IMR-90 (cell line): Measurements from ENCODE around the gene TXNL1. TPM values are rescaled to one million over a fixed set of nuclear protein-coding genes. Genes with fewer than 3 reads are reported as not detected.

Experiments
- ATAC-seq: fragments of 200-7000 bp; cut with Tn5 transposase; 2 replicates; pipeline ENCODE4 v1.9.1; 2020; ENCODE audit warnings: low read depth, mild to moderate bottlenecking, moderate library complexity
- BruUV-seq: library from RNA; stranded (reverse); fragments of 400-500 nt; replicated peaks from 2 replicates; lab custom pipeline; 2021; lab: Mats Ljungman, UMichigan
- CTCF ChIA-PET: fragments of 300-600 bp; formaldehyde crosslinking; extraction: SDS; loops from one replicate; lab custom pipeline; 2021; ENCODE audit warnings: antibody characterized with exemption; lab: Yijun Ruan, JAX
- POLR2A ChIA-PET: fragments of 300-600 bp; sonication (Branson Sonifier 250); formaldehyde crosslinking; loops from one replicate; lab custom pipeline; 2022; ENCODE audit warnings: antibody characterized with exemption; ENCODE audit not compliant: unreplicated experiment; lab: Charles Lee
- DNase-seq: peaks from one replicate; pipeline ENCODE4 v3.0.0; 2013
- H2AFZ ChIP-seq: replicated peaks from 2 replicates; pipeline ENCODE3; 2013; ENCODE audit warnings: low read length, mild to moderate bottlenecking; ENCODE audit not compliant: poor library complexity
- H2AK5ac ChIP-seq: 2 replicates; pipeline ENCODE4 v1.6.1; 2013; ENCODE audit warnings: low read depth, low read length, inconsistent platforms
- H2AK9ac ChIP-seq: replicated peaks from 2 replicates; pipeline ENCODE3; 2013; ENCODE audit warnings: mild to moderate bottlenecking, low read depth, low read length, moderate library complexity; ENCODE audit not compliant: poor library complexity
- H2BK120ac ChIP-seq: 2 replicates; pipeline ENCODE4 v1.6.1; 2013; ENCODE audit warnings: low read depth, low read length, inconsistent platforms
- H2BK15ac ChIP-seq: 3 replicates; pipeline ENCODE4 v1.6.1; 2013; ENCODE audit warnings: low read depth, low read length, inconsistent platforms
- H2BK20ac ChIP-seq: 2 replicates; pipeline ENCODE4 v1.6.1; 2013; ENCODE audit warnings: low read depth, mild to moderate bottlenecking, inconsistent platforms, low read length, moderate library complexity
- H2BK5ac ChIP-seq: 2 replicates; pipeline ENCODE4 v1.6.1; 2013; ENCODE audit warnings: mild to moderate bottlenecking, low read depth, low read length, inconsistent platforms; ENCODE audit not compliant: poor library complexity, severe bottlenecking
- H3K14ac ChIP-seq: replicated peaks from 2 replicates; pipeline ENCODE4 v1.6.1; 2013; ENCODE audit warnings: low read depth, low read length, inconsistent platforms
- H3K18ac ChIP-seq: 2 replicates; pipeline ENCODE4 v1.6.1; 2013; ENCODE audit warnings: low read depth, low read length, control low read depth
- H3K23ac ChIP-seq: 2 replicates; pipeline ENCODE4 v1.6.1; 2013; ENCODE audit warnings: low read depth, low read length, inconsistent platforms
- H3K27ac ChIP-seq: 2 replicates; pipeline ENCODE4 v1.5.1; 2013; ENCODE audit warnings: mild to moderate bottlenecking, control low read depth, low read length; ENCODE audit not compliant: insufficient read depth
- H3K27me3 ChIP-seq: 2 replicates; pipeline ENCODE4 v1.6.1; 2013; ENCODE audit warnings: low read length; ENCODE audit not compliant: control insufficient read depth, insufficient read depth
- H3K36me3 ChIP-seq: 2 replicates; pipeline ENCODE4 v1.6.1; 2013; ENCODE audit warnings: low read length, mixed read lengths; ENCODE audit not compliant: control insufficient read depth, insufficient read depth
- H3K4ac ChIP-seq: 2 replicates; pipeline ENCODE4 v1.6.1; 2013; ENCODE audit warnings: low read depth, low read length, inconsistent platforms
- H3K4me1 ChIP-seq: 2 replicates; pipeline ENCODE4 v1.6.1; 2013; ENCODE audit warnings: low read length, mixed read lengths; ENCODE audit not compliant: control insufficient read depth, insufficient read depth
- H3K4me2 ChIP-seq: 2 replicates; pipeline ENCODE4 v1.6.1; 2013; ENCODE audit warnings: low read depth, mild to moderate bottlenecking, control low read depth, low read length, moderate library complexity
- H3K4me3 ChIP-seq: 2 replicates; pipeline ENCODE4 v1.5.1; 2013; ENCODE audit warnings: low read depth, mild to moderate bottlenecking, control low read depth, low read length, moderate library complexity; ENCODE audit not compliant: insufficient read depth
- H3K56ac ChIP-seq: 2 replicates; pipeline ENCODE4 v1.6.1; 2013; ENCODE audit warnings: low read length, inconsistent platforms; ENCODE audit not compliant: insufficient read depth; ENCODE audit errors: extremely low read depth
- H3K79me1 ChIP-seq, 2 experiments: 2 replicates each; pipeline ENCODE4 v1.6.1; 2013; ENCODE audit warnings: low read length in 2 of 2, inconsistent platforms in 1 of 2, low read depth in 1 of 2
- H3K9ac ChIP-seq: 2 replicates; pipeline ENCODE4 v1.6.1; 2013; ENCODE audit warnings: low read depth, low read length, control low read depth
- H3K9me1 ChIP-seq: 2 replicates; pipeline ENCODE4 v1.6.1; 2013; ENCODE audit warnings: low read length, inconsistent platforms; ENCODE audit not compliant: insufficient read depth
- H3K9me3 ChIP-seq: 2 replicates; pipeline ENCODE4 v1.6.1; 2013; ENCODE audit warnings: low read length; ENCODE audit not compliant: control insufficient read depth, insufficient read depth
- H4K20me1 ChIP-seq: 2 replicates; pipeline ENCODE4 v1.6.1; 2013; ENCODE audit warnings: low read length, inconsistent platforms; ENCODE audit not compliant: insufficient read depth
- H4K5ac ChIP-seq: 2 replicates; pipeline ENCODE4 v1.6.1; 2013; ENCODE audit warnings: mild to moderate bottlenecking, low read depth, low read length, control low read depth
- H4K8ac ChIP-seq, 2 experiments: 2 replicates each; pipeline ENCODE4 v1.6.1; 2013; ENCODE audit warnings: low read depth in 2 of 2, low read length in 2 of 2, control low read depth in 1 of 2, inconsistent platforms in 1 of 2
- H4K91ac ChIP-seq: 2 replicates; pipeline ENCODE4 v1.6.1; 2013; ENCODE audit warnings: low read depth, low read length, inconsistent platforms; ENCODE audit not compliant: insufficient read depth
- CEBPB ChIP-seq: IDR thresholded peaks from 2 replicates; pipeline ENCODE4 v1.6.1; 2012; ENCODE audit warnings: low read depth, low read length, improper control_type of control experiment
- FOS ChIP-seq: fragments of 150-350 bp; IDR thresholded peaks from 2 replicates; pipeline ENCODE4 v1.6.1; 2016; ENCODE audit warnings: low read depth, low read length
- MAFK ChIP-seq: IDR thresholded peaks from 2 replicates; pipeline ENCODE4 v1.6.1; 2012; ENCODE audit warnings: low read depth, low read length, improper control_type of control experiment
- MAZ ChIP-seq: IDR thresholded peaks from 2 replicates; pipeline ENCODE4 v1.6.1; 2012; ENCODE audit warnings: low read depth, mild to moderate bottlenecking, low read length, improper control_type of control experiment, moderate library complexity, borderline replicate concordance
- RAD21 ChIP-seq: IDR thresholded peaks from 2 replicates; pipeline ENCODE4 v1.6.1; 2012; ENCODE audit warnings: low read length, improper control_type of control experiment
- RCOR1 ChIP-seq: IDR thresholded peaks from 2 replicates; pipeline ENCODE4 v1.6.1; 2012; ENCODE audit warnings: mild to moderate bottlenecking, low read length, improper control_type of control experiment; ENCODE audit not compliant: insufficient replicate concordance
- RFX5 ChIP-seq: IDR thresholded peaks from 2 replicates; pipeline ENCODE4 v1.8.0; 2012; ENCODE audit warnings: low read depth, mild to moderate bottlenecking, low read length, moderate library complexity
- WGBS, 2 experiments: methylation state at CpG; one replicate each; pipeline versions ENCODE4 v1.1.5 to v1.1.7; 2013; ENCODE audit warnings: missing lambda C conversion rate in 2 of 2; ENCODE audit not compliant: insufficient read length in 1 of 2; ENCODE audit errors: extremely low coverage in 2 of 2; 5-methylcytosine and 5-hydroxymethylcytosine counted together
- dilution Hi-C: fragments of 300-500 bp; cut with HindIII; formaldehyde crosslinking; loops from one replicate; pipeline ENCODE4 v1.14.3; 2018; ENCODE audit warnings: low sequenced_read_pairs; ENCODE audit not compliant: unreplicated experiment
- in situ Hi-C: fragments of 300-500 bp; cut with MboI; formaldehyde crosslinking; loops from 3 replicates; pipeline ENCODE4 v1.14.3; 2019; ENCODE audit warnings: low sequenced_read_pairs, inconsistent platforms, mixed read lengths
- intact Hi-C: fragments of 100-400 bp; cut with micrococcal nuclease; formaldehyde crosslinking; loops from 2 replicates; pipeline ENCODE4 v1.10.0; 2022
- polyA plus RNA-seq, 3 experiments: library from polyadenylated mRNA; depleted of rRNA; stranded (reverse); fragments of >200 nt; gene quantifications; 2 replicates each; pipeline ENCODE4 v1.2.3, GENCODE V29; 2012; ENCODE audit warnings: low replicate concordance in 1 of 3
- total RNA-seq: library from RNA; depleted of rRNA; stranded (reverse); fragments of >200 nt; gene quantifications from 2 replicates; pipeline ENCODE4 v1.2.3, GENCODE V29; 2012
- TF ChIP-seq, protein P1 (sequence below): fragments of 150-350 bp; IDR thresholded peaks from 2 replicates; pipeline ENCODE4 v1.6.1; 2017; ENCODE audit warnings: mild to moderate bottlenecking, antibody characterized with exemption, low read length, low read depth

The TXNL1 gene
- total and polyA plus RNA-seq, 2 of the 4 experiments (the other 2 are of a cell fraction), result 38.7 to 62.5 TPM

DNA sequence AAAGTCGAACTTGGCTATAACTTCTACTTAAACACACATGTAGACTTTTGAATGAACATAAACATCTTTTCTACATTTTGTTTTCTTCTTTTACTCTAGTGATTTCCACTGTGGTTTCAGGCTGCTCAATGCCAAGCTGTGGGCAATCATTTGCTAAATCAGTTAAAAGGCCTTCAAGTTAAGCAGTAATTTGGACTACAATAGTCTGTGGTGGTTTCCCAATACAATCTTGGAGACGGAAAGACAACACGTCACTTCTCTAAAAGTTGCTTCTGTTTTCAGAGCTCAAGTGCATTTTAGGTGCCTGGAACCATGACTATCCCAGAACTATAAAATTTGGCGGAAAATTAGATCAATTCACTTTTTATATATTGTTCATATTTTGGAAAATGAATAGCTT, 69.4 kb downstream of the TXNL1 start:
- CTCF ChIA-PET, result interaction anchor here (0.6 to 0.7 kb wide), 3 partner anchors 22 to 322 kb away, joined by 3 to 4 read pairs (median 3); no protein-coding TSS in a partner anchor
- in situ Hi-C loops, result no loop called here
- no peak overlapping the region for H2BK15ac ChIP-seq

More for the DNA sequence above, 69.4 kb downstream of the TXNL1 start:
- peaks cover 2% of the 10 kb centered on the region; the same call in 1 of the 2 replicates for H3K4me1 ChIP-seq
- no peak overlapping the region for H2AK5ac ChIP-seq
- H2BK120ac ChIP-seq, result no peak overlapping the region
- ATAC-seq (no peak), DNase-seq (no peak)
- no peak overlapping the region for H2BK20ac ChIP-seq
- no peak overlapping the region for H3K4me2 ChIP-seq
- H3K14ac ChIP-seq, result no peak overlapping the region
- no peak overlapping the region for H3K4ac ChIP-seq
- no peaks in the 10 kb centered on the region for H3K9me3 ChIP-seq
- H3K79me1 ChIP-seq, result no peaks in the 10 kb centered on the region
- H3K9me1 ChIP-seq, result no peaks in the 10 kb centered on the region
- no peak overlapping the region for H2BK5ac ChIP-seq
- TF ChIP-seq CEBPB, result no peak
- TF ChIP-seq RAD21, result no peak
- TF ChIP-seq MAZ, result no peak
- no peak for TF ChIP-seq MAFK
- TF ChIP-seq, protein P1, sequence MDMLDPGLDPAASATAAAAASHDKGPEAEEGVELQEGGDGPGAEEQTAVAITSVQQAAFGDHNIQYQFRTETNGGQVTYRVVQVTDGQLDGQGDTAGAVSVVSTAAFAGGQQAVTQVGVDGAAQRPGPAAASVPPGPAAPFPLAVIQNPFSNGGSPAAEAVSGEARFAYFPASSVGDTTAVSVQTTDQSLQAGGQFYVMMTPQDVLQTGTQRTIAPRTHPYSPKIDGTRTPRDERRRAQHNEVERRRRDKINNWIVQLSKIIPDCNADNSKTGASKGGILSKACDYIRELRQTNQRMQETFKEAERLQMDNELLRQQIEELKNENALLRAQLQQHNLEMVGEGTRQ, result no peak
- TF ChIP-seq FOS, result no peak
- TF ChIP-seq RCOR1, result no peak
- no peak for TF ChIP-seq RFX5
- intact Hi-C loops (no loop called here), dilution Hi-C loops (no loop called here)
- no CpG with 5 or more reads among the region's 4 CpGs for WGBS, 2 experiments
- no peak overlapping the region for H3K18ac ChIP-seq
- H3K27me3 ChIP-seq, result no peaks in the 10 kb centered on the region
- no peak overlapping the region for H2AK9ac ChIP-seq
- no peaks in the 10 kb centered on the region for H3K36me3 ChIP-seq
- no peaks in the 10 kb centered on the region for H4K20me1 ChIP-seq
- H3K4me3 ChIP-seq, result no peak overlapping the region
- H3K23ac ChIP-seq, result no peak overlapping the region
- no peak overlapping the region for H2AFZ ChIP-seq
- no peak overlapping the region for H4K8ac ChIP-seq
- no peak overlapping the region for H3K27ac ChIP-seq
- H3K9ac ChIP-seq, result no peak overlapping the region
- POLR2A ChIA-PET, result no interaction called here
- no peak overlapping the region for H4K91ac ChIP-seq
- no peak overlapping the region for H4K5ac ChIP-seq
- no peak overlapping the region for H3K56ac ChIP-seq
- BruUV-seq, result no TSS peak
